Astrocyte of the spinal cord (primary cell): ENCODE measurements around the gene OR52K1.

Source experiments
- DNase-seq: peaks from one replicate; pipeline ENCODE4 v3.0.0; 2011; ENCODE audit warnings: low read depth, low spot score
- H3K4me3 ChIP-seq: 2 replicates; pipeline ENCODE4 v1.5.1; 2011; ENCODE audit warnings: low read depth, mild to moderate bottlenecking, low read length, moderate library complexity
- CTCF ChIP-seq: IDR thresholded peaks from 2 replicates; pipeline ENCODE4 v1.5.1; 2012; ENCODE audit warnings: low read depth, mild to moderate bottlenecking, low read length, inconsistent platforms
- in situ Hi-C: cut with HindIII; loops from 2 replicates; pipeline ENCODE4 v1.10.0; 2017; ENCODE audit warnings: low sequenced_read_pairs

The OR52K1 gene

GRCh38 chr11:4465407-4465806 lies 17.0 kb upstream of the OR52K1 start:
- no peak for TF ChIP-seq CTCF
- DNase-seq: no peak
- in situ Hi-C loops: no loop called here
- H3K4me3 ChIP-seq: no peak overlapping the region

DNA sequence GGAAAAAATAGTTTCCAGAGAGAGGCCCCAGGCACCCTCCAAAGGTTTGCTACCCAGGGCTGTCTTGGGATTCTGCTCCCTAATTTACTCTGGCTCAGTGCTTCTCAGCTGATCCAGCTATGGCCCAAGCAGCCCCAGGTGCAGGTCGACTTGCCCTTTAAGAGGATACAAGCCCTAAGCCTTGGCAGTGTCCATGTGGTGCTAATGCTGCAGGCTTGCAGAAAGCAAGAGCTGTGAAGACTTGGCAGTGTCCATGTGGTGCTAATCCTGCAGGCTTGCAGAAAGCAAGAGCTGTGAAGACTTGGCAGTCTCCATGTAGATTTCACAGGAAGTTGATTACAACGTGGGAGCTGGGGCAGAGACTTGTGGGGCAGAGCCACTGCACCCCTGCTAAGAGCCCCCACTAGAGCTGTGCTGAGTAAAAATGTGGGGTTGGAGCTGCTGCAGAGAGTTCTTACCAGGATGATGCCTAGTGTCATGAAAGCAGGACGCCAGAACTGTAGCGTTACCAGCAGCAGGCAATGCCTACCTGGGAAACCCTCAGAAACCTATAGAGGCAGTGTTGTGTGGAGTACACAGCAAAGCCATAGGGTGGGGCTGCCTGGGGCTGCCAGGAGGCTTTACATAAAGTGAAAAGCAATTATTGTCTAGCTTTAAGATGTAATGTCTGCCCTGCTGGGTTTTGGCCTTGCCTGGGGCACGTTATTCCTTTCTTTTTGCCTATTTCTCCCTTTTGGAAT lies 16.1 kb upstream of the OR52K1 start:
- no peak for TF ChIP-seq CTCF

DNA sequence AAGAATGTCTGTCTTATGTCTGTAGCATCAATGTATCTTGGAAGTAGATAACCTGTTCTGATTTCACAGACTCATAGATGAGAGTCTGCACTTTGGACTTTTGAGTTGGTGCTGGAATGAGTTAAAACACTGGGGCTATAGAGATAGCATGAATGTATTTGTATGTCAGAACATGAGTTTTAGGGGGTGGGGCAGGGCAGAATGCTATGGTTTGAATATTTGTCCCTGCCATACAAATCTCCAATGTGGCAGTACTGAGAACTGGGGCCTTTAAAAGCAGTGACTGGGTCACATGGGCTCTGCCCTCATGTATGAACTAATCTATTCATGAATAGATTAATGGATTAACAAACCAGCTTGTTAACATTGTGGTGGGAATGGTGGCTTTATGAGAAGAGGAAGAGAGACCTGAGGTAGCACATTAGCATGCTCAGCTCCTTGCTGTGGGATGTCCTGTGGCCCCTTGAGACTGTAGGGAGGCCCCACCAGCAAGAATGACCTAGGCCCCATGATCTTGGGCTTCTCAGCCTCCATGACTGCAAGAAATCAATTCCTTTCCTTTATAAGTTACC lies 15.5 kb upstream of the OR52K1 start:
- in situ Hi-C loops: no loop called here

More for the DNA sequence above, 16.1 kb upstream of the OR52K1 start:
- no peak overlapping the region for H3K4me3 ChIP-seq
- DNase-seq: no peak
- in situ Hi-C loops: no loop called here

DNA sequence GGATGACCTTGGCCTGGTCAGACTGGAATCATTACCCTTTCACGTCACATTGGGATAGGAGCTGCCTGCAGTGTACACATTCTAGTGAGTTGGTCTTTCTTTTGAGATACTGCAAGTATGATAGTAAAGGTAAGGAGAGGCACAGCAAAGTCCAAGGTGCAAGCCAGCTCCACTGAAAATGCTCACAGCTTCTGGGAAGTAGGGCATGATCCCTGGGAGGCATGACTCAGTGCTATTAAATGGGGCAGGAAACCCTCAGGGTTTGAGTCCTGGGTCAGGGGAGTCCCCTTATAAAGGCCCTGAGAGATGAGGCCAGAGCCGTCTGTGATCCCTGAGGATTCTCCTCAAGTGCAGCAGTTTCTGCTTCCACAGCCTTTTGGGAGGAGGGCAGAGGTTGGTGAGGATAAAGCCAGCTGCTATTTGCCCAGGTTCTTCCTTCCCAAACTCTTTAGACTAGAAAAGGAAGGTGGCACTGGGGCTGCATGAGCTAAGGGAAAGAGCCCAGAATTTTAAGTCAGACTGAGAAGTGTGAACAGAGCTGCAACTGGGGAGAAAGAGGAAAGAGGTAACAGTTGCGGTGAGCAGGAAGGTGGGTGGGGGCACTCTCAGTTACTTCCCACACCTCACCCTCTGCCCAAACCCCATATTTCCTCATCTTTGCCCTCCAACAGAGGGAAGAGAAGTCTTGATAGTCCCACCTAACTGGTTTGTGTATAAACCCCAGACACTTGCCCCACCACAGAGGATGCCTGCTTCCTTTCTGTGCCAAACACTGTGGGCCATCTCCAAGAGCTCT lies 14.4 kb upstream of the OR52K1 start:
- H3K4me3 ChIP-seq: no peak overlapping the region
- TF ChIP-seq CTCF: no peak
- no peak for DNase-seq
- in situ Hi-C loops: no loop called here

More for the DNA sequence above, 15.5 kb upstream of the OR52K1 start:
- DNase-seq: no peak
- no peak for TF ChIP-seq CTCF
- no peak overlapping the region for H3K4me3 ChIP-seq

GRCh38 chr11:4479644-4480043 lies 2.8 kb upstream of the OR52K1 start:
- in situ Hi-C loops: no loop called here
- TF ChIP-seq CTCF: no peak
- no peak overlapping the region for H3K4me3 ChIP-seq
- DNase-seq: no peak

GRCh38 chr11:4480577-4481239 lies 1.7 kb upstream of the OR52K1 start:
- no peak for TF ChIP-seq CTCF
- in situ Hi-C loops: no loop called here
- DNase-seq: peak; percentile 22
- H3K4me3 ChIP-seq: no peak overlapping the region
